ENCODE measurements around the gene UQCC2.

GRCh38 chr6:33696076-33696475 is 15.4 kb downstream of the UQCC2 start:
- no peak for TF ChIP-seq CTCF (IDR thresholded peaks at IDR 0.05)
- no peak for TF ChIP-seq POLR2A (IDR thresholded peaks at IDR 0.05)
